ENCODE results near the gene PRKAR2A. TPM values are rescaled to one million over a fixed set of nuclear protein-coding genes. Genes with fewer than 3 reads are reported as not detected.

The PRKAR2A gene
- total and polyA plus RNA-seq, 2 experiments from 2014 or later: 13.5 to 30.2 TPM

DNA sequence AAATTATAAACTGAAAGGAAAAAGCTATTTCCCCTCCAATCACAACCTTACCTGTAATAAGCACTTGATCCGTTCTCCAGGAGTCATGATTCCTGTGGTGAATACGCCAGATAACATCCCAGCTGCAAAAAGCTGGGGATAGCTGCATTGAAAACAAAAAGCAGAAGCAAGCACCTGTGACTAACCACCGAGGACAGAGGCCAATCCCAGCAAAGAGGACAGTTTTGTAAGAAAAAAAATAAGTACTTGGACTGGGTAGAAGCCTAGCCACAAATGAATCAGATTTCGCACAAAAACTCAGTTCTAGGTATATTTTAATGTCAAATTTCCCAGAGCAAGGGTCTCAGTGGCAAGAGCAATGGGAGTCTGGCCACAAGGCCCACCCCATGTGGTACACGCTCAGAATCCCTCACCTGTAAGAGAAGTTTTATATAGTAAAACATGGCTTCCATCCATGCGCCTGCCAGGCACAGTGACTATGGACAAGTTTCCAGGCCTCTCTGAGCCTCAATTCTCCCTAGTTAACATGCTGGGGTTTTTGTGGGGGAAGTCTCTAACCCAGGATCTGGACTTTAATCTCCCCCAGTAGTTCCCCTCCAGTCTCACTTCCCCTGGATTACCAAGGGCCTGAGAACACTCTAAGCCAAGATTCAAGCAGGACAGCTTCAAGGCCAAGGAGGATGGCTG, 31.8 kb upstream of the PRKAR2A start (continued):
- TF ChIP-seq REST (IDR thresholded peaks at IDR 0.05; ENCODE audit: unreplicated experiment) (no peak), CREB1 (CRISPR knock-in tag; IDR thresholded peaks at IDR 0.05; ENCODE audit: low read depth) (no peak), ZNF114 (CRISPR knock-in tag; IDR thresholded peaks at IDR 0.05) (no peak)

GRCh38 chr3:48877671-48878070, 30.0 kb upstream of the PRKAR2A start:
- H3K4me1 ChIP-seq (ENCODE audit: insufficient read depth): no peaks in the 10 kb centered on the region
- H3F3A ChIP-seq (replicated peaks; ENCODE audit: low read depth): no peaks in the 10 kb centered on the region
- no peak overlapping the region for H3K27ac ChIP-seq (ENCODE audit: low read depth)
- DNase-seq (ENCODE audit: low spot score) (no peak), ATAC-seq (no peak)
- H3K27me3 Mint-ChIP-seq (ENCODE audit: insufficient read depth, low read depth, poor library complexity): peaks cover 4% of the 10 kb centered on the region
- no peak overlapping the region for H3K4me3 Mint-ChIP-seq
- no peaks in the 10 kb centered on the region for H3K27me3 ChIP-seq (ENCODE audit: insufficient read depth)
- no peaks in the 10 kb centered on the region for H4K20me1 ChIP-seq (replicated peaks; ENCODE audit: insufficient read depth)
- no peak overlapping the region for H2AFZ ChIP-seq
- H3K27ac Mint-ChIP-seq: no peak overlapping the region
- H3K4me3 ChIP-seq: no peak overlapping the region
- no peaks in the 10 kb centered on the region for H3K9me2 ChIP-seq (ENCODE audit: insufficient read depth)
- H3K36me3 ChIP-seq (ENCODE audit: insufficient read depth): no peaks in the 10 kb centered on the region
- H3K36me3 Mint-ChIP-seq (ENCODE audit: low read depth): no peaks in the 10 kb centered on the region
- H3K4me2 ChIP-seq: no peak overlapping the region
- H3K79me2 ChIP-seq (replicated peaks; ENCODE audit: insufficient read depth): no peaks in the 10 kb centered on the region
- H3K4me1 Mint-ChIP-seq: no peaks in the 10 kb centered on the region
- no peaks in the 10 kb centered on the region for H3K9me3 Mint-ChIP-seq
- TF ChIP-seq, protein P1, sequence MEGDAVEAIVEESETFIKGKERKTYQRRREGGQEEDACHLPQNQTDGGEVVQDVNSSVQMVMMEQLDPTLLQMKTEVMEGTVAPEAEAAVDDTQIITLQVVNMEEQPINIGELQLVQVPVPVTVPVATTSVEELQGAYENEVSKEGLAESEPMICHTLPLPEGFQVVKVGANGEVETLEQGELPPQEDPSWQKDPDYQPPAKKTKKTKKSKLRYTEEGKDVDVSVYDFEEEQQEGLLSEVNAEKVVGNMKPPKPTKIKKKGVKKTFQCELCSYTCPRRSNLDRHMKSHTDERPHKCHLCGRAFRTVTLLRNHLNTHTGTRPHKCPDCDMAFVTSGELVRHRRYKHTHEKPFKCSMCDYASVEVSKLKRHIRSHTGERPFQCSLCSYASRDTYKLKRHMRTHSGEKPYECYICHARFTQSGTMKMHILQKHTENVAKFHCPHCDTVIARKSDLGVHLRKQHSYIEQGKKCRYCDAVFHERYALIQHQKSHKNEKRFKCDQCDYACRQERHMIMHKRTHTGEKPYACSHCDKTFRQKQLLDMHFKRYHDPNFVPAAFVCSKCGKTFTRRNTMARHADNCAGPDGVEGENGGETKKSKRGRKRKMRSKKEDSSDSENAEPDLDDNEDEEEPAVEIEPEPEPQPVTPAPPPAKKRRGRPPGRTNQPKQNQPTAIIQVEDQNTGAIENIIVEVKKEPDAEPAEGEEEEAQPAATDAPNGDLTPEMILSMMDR (conservative IDR thresholded peaks at IDR 0.05; ENCODE audit: low read depth in 2 of 2): no peak
- TF ChIP-seq POLR2AphosphoS5 (IDR thresholded peaks at IDR 0.05; ENCODE audit: low read depth): no peak
- no peak for TF ChIP-seq STAT1 (IDR thresholded peaks at IDR 0.05; ENCODE audit: unreplicated experiment)
- TF ChIP-seq NANOG (IDR thresholded peaks at IDR 0.05; ENCODE audit: borderline replicate concordance): no peak
- no peak for TF ChIP-seq ZNF331 (CRISPR knock-in tag; IDR thresholded peaks at IDR 0.05; ENCODE audit: low read depth)
- no peak for TF ChIP-seq ZNF114 (CRISPR knock-in tag; IDR thresholded peaks at IDR 0.05)
- TF ChIP-seq, protein P2, sequence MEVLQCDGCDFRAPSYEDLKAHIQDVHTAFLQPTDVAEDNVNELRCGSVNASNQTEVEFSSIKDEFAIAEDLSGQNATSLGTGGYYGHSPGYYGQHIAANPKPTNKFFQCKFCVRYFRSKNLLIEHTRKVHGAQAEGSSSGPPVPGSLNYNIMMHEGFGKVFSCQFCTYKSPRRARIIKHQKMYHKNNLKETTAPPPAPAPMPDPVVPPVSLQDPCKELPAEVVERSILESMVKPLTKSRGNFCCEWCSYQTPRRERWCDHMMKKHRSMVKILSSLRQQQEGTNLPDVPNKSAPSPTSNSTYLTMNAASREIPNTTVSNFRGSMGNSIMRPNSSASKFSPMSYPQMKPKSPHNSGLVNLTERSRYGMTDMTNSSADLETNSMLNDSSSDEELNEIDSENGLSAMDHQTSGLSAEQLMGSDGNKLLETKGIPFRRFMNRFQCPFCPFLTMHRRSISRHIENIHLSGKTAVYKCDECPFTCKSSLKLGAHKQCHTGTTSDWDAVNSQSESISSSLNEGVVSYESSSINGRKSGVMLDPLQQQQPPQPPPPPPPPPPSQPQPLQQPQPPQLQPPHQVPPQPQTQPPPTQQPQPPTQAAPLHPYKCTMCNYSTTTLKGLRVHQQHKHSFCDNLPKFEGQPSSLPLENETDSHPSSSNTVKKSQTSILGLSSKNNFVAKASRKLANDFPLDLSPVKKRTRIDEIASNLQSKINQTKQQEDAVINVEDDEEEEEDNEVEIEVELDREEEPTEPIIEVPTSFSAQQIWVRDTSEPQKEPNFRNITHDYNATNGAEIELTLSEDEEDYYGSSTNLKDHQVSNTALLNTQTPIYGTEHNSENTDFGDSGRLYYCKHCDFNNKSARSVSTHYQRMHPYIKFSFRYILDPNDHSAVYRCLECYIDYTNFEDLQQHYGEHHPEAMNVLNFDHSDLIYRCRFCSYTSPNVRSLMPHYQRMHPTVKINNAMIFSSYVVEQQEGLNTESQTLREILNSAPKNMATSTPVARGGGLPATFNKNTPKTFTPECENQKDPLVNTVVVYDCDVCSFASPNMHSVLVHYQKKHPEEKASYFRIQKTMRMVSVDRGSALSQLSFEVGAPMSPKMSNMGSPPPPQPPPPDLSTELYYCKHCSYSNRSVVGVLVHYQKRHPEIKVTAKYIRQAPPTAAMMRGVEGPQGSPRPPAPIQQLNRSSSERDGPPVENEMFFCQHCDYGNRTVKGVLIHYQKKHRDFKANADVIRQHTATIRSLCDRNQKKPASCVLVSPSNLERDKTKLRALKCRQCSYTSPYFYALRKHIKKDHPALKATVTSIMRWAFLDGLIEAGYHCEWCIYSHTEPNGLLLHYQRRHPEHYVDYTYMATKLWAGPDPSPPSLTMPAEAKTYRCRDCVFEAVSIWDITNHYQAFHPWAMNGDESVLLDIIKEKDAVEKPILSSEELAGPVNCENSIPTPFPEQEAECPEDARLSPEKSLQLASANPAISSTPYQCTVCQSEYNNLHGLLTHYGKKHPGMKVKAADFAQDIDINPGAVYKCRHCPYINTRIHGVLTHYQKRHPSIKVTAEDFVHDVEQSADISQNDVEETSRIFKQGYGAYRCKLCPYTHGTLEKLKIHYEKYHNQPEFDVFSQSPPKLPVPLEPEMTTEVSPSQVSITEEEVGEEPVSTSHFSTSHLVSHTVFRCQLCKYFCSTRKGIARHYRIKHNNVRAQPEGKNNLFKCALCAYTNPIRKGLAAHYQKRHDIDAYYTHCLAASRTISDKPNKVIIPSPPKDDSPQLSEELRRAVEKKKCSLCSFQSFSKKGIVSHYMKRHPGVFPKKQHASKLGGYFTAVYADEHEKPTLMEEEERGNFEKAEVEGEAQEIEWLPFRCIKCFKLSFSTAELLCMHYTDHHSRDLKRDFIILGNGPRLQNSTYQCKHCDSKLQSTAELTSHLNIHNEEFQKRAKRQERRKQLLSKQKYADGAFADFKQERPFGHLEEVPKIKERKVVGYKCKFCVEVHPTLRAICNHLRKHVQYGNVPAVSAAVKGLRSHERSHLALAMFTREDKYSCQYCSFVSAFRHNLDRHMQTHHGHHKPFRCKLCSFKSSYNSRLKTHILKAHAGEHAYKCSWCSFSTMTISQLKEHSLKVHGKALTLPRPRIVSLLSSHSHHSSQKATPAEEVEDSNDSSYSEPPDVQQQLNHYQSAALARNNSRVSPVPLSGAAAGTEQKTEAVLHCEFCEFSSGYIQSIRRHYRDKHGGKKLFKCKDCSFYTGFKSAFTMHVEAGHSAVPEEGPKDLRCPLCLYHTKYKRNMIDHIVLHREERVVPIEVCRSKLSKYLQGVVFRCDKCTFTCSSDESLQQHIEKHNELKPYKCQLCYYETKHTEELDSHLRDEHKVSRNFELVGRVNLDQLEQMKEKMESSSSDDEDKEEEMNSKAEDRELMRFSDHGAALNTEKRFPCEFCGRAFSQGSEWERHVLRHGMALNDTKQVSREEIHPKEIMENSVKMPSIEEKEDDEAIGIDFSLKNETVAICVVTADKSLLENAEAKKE (CRISPR knock-in tag; IDR thresholded peaks at IDR 0.05): no peak
- no peak for TF ChIP-seq ETS1 (IDR thresholded peaks at IDR 0.05)
- TF ChIP-seq CREB1 (CRISPR knock-in tag; IDR thresholded peaks at IDR 0.05; ENCODE audit: low read depth): no peak
- no peak for TF ChIP-seq JUNB (IDR thresholded peaks at IDR 0.05; ENCODE audit: unreplicated experiment)
